MM.1S (cell line): ENCODE data around the gene SLC51A.

Experiments
- EZH2 ChIP-seq: fragments of 300-600 bp; sonication (generic); optimal IDR thresholded peaks from 2 replicates; pipeline ENCODE3; 2017; ENCODE audit warnings: low read depth, mild to moderate bottlenecking, antibody characterized with exemption, low read length, mixed read lengths
- EZH2phosphoT487 ChIP-seq: fragments of 300-600 bp; sonication (generic); IDR thresholded peaks from 2 replicates; pipeline ENCODE4 v1.6.1; 2018; ENCODE audit warnings: antibody characterized with exemption, low read length
- TF ChIP-seq, protein P1 (sequence below): fragments of 300-600 bp; sonication (generic); IDR thresholded peaks from 2 replicates; pipeline ENCODE4 v1.5.1; 2016; ENCODE audit warnings: antibody characterized with exemption, low read length, mixed read lengths

DNA sequence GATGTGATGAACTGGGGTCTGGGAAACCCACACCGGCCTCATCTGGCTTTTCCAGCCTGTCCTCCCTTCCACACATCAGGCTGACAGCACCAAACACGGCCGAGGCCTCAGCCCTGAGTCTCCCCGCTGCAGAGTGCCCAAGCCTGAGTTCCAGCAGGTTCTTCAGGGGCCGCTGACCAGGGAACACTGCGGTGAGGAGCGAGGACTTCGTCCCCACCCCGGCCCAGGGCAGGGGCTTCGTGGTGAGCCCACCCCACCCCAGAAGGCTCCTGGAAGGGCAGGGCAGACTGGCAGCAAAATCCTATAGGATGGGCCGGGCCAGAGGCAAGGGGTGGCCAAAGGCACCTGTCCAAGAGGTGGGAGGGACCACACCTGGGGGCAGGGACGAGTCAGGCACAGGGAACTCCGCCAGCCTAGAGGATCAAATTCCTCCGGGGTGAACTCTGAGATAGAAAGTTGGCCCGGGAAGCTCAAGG is at the start of gene SLC51A:
- TF ChIP-seq, protein P1, sequence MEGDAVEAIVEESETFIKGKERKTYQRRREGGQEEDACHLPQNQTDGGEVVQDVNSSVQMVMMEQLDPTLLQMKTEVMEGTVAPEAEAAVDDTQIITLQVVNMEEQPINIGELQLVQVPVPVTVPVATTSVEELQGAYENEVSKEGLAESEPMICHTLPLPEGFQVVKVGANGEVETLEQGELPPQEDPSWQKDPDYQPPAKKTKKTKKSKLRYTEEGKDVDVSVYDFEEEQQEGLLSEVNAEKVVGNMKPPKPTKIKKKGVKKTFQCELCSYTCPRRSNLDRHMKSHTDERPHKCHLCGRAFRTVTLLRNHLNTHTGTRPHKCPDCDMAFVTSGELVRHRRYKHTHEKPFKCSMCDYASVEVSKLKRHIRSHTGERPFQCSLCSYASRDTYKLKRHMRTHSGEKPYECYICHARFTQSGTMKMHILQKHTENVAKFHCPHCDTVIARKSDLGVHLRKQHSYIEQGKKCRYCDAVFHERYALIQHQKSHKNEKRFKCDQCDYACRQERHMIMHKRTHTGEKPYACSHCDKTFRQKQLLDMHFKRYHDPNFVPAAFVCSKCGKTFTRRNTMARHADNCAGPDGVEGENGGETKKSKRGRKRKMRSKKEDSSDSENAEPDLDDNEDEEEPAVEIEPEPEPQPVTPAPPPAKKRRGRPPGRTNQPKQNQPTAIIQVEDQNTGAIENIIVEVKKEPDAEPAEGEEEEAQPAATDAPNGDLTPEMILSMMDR, result no peak
- no peak for TF ChIP-seq EZH2
- no peak for TF ChIP-seq EZH2phosphoT487
